Germinal center (tissue), 1 donor: ENCODE measurements around the gene FAM13C.

Experiments used
- DNase-seq: peaks from one replicate; pipeline ENCODE4 v3.0.0; 2012; ENCODE audit warnings: mixed read lengths, low spot score

The FAM13C gene

GRCh38 chr10:59361663-59362143 lies 646 bp downstream of the FAM13C start:
- DNase-seq, result no peak

GRCh38 chr10:59360605-59361405 lies 1.5 kb downstream of the FAM13C start:
- DNase-seq, result no peak

GRCh38 chr10:59358576-59358975 lies 3.8 kb downstream of the FAM13C start:
- no peak for DNase-seq

- no peak for DNase-seq
These were observed 7.9 kb downstream of the FAM13C start for GRCh38 chr10:59354434-59354833.

GRCh38 chr10:59350558-59350957 lies 11.8 kb downstream of the FAM13C start:
- DNase-seq, result no peak

GRCh38 chr10:59346321-59346720 lies 16.0 kb downstream of the FAM13C start:
- no peak for DNase-seq

- DNase-seq, result no peak
These were observed 19.6 kb downstream of the FAM13C start for GRCh38 chr10:59342723-59343122.

GRCh38 chr10:59342000-59342399 lies 20.3 kb downstream of the FAM13C start:
- DNase-seq, result no peak

GRCh38 chr10:59340285-59340684 lies 22.1 kb downstream of the FAM13C start:
- no peak for DNase-seq

GRCh38 chr10:59339351-59339750 lies 23.0 kb downstream of the FAM13C start:
- no peak for DNase-seq

GRCh38 chr10:59337201-59337652 lies 25.1 kb downstream of the FAM13C start:
- DNase-seq, result no peak

GRCh38 chr10:59336632-59337031 lies 25.7 kb downstream of the FAM13C start:
- DNase-seq, result no peak

- no peak for DNase-seq
These were observed 26.9 kb downstream of the FAM13C start for GRCh38 chr10:59335497-59335896.

GRCh38 chr10:59333701-59334100 lies 28.6 kb downstream of the FAM13C start:
- no peak for DNase-seq

- DNase-seq, result no peak
These were observed 29.8 kb downstream of the FAM13C start for GRCh38 chr10:59332581-59332980.

- no peak for DNase-seq
These were observed 30.7 kb downstream of the FAM13C start for GRCh38 chr10:59331661-59332060.

GRCh38 chr10:59325116-59325515 lies 37.2 kb downstream of the FAM13C start:
- no peak for DNase-seq

GRCh38 chr10:59324597-59324996 lies 37.8 kb downstream of the FAM13C start:
- no peak for DNase-seq

GRCh38 chr10:59323831-59324401 lies 38.4 kb downstream of the FAM13C start:
- DNase-seq, result no peak

GRCh38 chr10:59323036-59323459 lies 39.3 kb downstream of the FAM13C start:
- DNase-seq, result no peak

GRCh38 chr10:59322131-59322530 lies 40.2 kb downstream of the FAM13C start:
- DNase-seq, result no peak

- DNase-seq, result no peak
These were observed 42.0 kb downstream of the FAM13C start for GRCh38 chr10:59320355-59320754.

GRCh38 chr10:59319854-59320253 lies 42.5 kb downstream of the FAM13C start:
- no peak for DNase-seq

- DNase-seq, result no peak
These were observed 45.3 kb downstream of the FAM13C start for GRCh38 chr10:59317066-59317465.
